GM19467 (cell line): Measurements from ENCODE around the gene KLHDC3.
A peak's percentile ranks its signal among the peaks of the same experiment; 100 is the strongest.

Experiments
- ATAC-seq: cut with Tn5 transposase; IDR thresholded peaks from one replicate; pipeline ENCODE4 v1.9.1; 2021; ENCODE audit warnings: mild to moderate bottlenecking, moderate library complexity; ENCODE audit not compliant: unreplicated experiment

Gene KLHDC3, protein sequence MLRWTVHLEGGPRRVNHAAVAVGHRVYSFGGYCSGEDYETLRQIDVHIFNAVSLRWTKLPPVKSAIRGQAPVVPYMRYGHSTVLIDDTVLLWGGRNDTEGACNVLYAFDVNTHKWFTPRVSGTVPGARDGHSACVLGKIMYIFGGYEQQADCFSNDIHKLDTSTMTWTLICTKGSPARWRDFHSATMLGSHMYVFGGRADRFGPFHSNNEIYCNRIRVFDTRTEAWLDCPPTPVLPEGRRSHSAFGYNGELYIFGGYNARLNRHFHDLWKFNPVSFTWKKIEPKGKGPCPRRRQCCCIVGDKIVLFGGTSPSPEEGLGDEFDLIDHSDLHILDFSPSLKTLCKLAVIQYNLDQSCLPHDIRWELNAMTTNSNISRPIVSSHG

DNA sequence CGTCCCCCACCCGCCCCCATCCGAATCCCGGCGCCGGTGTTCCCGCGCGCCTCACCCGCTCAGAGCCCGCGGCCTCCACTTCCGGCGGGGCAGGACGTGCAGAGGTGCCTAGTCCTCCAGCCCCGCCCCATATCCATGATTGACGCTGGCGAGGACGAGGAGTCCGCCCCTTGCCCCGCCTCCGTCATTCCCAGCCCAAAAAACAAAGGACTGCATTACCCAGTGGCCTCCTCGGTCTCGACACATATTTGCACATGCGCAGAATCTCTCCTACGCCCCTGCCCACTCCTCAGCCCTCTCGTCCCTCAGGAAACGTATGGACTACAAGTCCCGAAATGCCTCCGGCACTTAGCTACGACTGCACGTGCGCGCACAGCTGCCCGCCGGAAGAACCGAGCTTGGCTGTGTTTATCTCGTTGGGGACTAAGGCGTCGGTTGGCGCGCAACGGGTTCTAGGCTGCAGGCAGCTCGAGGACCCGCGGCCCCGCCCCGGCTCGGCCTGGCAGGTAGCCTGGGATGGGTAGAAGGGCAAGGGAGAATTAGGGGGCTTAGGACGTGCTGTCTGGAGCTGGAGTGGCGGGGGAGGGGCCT is at the start of gene KLHDC3, which contains the start of gene MEA1:
KLHDC3 (plus strand) TSS at position 407 of the 591 bp plus-strand sequence. CDS start 2,944 bp downstream, outside the sequence.
MEA1 (minus strand) TSS at position 104 of the 591 bp plus-strand sequence. CDS start 133 bp downstream, outside the sequence.
- ATAC-seq, result peak; percentile 90

DNA sequence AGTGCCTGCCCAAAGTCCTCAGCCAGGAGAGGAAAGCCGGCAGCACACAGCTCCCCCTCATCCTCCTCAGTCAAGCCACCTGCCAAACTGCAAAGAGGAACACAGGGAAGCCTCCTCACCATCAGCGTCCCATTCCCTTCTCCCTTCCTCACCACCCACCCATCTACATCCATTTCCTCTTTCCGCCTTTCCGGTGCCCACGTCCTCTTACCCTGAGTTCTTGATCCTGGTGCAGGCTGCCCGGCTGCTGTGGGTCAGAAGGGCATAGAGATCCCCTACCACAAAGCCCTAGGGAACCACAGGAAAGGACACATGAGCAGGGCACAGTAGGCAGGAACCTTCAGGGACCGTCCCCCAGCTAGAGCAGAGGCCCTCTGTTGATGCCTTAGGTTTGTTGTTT is 47.5 kb upstream of the KLHDC3 start:
- ATAC-seq, result no peak

DNA sequence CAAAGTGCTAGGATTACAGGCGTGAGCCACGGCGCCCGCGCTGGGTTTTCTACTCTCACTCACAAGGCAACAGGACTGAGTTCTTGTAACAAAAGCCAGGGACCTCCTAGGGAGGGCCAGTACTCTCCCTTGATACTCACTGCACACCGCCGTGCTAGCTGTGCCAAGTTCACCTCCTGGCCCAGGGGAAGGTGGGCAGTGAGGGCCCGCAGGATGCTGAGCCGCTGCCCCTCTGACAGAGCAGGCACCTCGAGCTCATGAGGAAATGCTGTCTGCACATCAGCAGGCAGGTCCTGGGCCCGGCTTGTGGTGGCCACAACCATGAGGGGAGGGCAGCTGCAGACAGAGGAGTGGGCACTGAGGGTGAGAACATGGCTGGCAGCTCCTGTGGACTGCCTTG is 46.8 kb upstream of the KLHDC3 start:
- ATAC-seq, result no peak

DNA sequence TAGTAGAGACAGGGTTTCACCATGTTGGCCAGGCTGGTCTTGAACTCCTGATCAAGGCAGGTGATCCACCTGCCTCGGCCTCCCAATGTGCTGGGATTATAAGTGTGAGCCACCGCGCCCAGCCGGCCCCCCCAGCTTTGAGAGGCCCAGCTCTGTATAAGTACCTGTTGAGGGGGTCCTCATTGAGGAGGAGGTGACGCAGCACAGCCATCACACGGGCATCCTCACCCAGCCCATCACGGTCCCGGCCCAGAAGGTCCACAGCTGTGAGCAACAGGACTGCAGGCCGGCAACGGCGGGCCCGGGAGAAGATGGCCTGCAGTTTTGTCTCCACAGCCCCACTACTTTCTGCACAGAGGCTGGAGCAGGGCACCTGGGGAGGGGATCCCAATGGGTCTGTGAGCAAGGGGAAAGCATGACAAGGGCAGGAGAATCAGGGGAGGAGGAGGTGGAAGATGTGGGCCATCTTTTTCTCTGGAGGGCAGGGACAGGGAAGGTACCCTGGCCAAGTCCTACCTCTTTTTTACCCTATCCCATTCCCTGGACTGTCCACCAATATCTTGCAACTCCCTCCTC is 45.8 kb upstream of the KLHDC3 start:
- ATAC-seq, result no peak

DNA sequence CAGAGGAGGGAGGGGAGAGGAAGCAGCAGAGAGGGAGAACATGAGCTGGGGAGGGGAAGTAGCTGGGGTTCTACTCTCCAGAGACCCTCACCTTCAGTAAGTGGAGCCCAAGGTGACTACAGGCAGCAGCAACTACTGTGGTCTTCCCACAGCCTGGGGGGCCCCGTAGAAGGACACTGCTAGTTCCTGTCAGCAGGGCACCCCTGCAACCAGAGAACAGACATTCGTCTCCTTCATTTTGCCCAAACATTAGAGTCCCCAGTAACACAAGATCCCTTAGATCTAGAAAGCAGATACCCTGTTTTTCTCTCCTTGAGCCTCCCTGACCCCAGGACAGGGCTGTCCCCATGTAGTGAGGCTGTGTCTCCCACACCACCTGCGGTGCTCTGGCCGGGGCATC is 45.3 kb upstream of the KLHDC3 start:
- ATAC-seq, result no peak

DNA sequence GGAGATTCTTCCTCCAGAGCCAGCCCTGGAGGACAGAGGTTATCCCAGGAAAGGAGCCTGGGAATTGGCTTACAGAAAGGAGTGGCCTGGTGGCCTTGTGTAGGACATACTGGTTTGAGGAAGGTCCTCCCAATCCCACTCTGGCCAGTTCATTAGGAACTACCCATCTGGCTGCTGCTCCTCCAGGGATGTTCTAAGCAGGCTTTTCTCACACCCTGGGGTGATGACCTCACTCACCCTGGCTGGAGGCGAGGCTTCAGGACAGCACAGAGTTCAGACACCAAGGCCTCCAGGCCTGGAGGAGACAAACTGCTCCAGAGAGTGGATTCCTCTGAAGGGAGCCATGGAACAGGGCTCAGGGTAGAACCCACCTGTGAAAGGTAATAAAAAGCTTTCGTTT is 44.6 kb upstream of the KLHDC3 start:
- ATAC-seq, result no peak

DNA sequence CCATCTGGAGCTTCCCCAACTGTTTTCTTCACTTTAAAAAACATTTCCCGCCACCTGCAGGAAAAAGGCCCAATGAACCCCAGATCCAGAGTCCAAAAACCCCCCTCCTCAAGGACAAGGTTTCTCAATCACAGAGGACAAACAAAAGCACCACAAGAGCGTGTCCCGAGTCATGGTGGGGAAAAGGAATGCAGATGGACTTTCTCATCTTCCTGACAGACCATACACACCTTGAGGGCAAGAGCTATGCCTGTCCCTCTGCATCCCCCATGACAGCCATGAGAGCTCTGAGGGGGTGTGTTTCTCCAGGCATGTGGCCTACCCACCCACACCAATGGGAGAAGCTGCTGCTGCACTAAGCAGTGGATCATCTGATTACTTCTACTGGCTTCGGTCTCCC is 44.1 kb upstream of the KLHDC3 start:
- no peak for ATAC-seq

DNA sequence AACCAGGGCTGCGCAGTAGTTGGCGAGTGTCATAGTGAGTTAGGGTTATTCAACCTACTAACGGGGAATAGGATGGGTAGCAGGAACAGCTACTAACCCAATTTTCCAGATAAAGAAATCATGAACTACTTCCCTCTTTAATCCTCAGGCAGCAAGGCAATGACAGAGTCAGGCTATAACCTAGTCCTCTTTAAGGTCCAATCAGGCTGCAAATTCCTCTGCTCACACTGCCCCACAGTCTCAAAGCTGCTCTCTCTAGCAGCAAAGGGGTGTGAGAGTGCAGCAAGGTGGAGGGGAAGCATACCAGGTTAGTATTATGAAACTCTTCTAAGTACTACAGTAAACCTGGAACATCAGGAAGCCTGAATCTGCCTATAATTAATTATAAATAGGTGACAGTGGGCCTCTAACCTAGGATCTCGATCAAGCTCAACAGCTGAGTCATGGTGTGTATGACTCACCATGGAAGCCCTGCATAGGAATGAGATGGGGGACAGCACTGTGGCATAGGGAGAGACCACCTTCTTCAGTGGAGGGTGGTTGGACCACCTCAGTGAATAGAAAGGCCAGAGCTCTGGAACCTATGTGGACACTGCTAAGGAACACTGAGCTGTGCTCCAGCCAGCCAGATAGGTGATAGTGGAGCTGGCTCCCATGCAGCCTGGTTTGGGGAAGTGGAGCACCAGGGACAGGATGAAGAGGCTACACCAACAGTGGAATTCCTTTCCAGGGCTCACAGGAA is 43.0 kb upstream of the KLHDC3 start:
- no peak for ATAC-seq

DNA sequence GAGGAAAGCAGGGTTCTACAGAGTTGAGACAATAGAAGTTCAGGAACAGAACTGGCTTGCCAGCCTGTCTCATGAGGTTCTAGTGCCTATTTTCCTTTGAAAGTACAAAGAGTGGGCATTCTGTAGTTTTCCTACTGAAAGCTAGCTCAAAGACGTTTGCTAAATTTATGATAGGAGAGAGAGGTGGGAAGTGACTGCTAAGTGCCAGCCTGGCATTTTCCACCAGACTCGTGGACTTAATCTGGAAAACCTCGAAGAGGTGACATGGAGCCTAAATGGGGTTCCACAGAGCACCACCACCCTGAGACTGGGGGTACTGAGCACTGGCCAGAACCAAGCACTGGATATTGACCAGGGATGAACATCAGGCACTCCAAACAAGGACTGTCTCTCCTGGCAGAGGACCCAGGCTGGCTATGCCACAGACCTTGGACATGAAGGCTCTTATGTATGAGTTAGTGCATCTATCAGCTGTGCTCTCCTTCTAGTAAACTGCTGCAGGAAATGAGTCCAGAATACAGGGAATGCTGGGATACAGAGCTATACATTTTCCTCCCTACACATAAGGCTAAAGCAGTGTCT is 42.2 kb upstream of the KLHDC3 start:
- no peak for ATAC-seq

DNA sequence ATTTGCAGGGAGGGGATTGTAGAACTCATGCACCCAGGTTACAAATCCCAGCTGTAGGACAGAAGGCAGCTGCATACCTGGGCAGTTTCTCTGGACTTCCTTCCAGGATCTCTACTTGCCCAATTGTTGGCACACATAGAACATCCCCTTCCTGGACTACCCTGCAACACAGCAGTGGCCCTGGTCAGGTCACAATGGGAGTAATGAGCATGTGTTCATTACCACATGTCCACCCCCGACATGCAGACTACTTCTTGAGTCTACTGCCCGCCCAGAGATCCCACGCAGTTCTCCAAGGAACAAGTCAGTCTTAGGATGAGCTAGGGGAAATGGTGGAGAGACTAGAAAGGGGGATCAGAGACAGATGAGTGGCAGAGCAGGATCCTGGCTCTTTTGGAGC is 40.1 kb upstream of the KLHDC3 start:
- ATAC-seq, result no peak

DNA sequence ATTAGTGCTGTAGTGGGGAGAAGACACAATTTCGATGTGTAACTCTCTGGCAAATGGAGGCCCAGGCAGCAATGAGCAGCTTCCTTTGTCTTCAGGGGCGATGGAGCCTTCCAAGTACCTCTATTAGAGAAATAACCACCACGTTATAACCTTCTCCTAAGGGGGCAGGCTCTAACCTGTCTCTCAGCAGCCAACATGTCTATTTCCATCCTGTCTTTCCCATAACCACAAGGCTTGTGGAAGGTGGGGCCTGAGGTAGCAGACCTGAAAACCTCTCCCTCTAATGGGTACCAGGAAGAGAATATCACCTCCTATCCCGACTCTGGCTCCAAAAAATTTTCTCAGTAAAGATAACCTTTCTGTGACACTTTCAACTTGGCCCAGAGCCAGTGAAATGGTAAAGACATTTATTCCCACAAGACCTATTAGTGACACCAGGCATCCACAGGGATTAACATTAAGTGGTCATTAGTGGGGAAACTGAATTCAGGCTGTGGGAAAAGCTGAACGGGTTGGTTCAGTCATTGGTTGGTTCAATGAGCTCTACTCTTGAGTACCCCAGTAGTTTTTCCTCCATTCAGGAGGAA is 39.0 kb upstream of the KLHDC3 start:
- ATAC-seq, result no peak

DNA sequence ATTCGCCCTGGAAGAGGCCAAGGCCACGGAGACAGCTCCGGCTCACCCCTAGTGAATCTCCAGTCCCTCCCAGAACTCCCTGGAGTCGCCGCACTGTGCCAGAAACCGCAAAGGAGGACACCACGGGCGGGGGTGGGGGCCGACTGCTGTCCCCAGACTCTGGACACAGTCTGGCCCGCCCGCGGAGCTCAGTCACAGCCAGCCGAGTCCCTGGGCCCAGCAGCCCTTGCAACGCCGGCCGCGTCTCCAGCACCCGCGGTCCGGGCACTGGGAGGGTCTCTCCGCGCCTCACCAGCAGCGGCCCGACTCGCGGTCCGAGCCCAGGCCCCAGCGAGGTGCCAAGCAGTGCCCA is 35.6 kb upstream of the KLHDC3 start:
- no peak for ATAC-seq

DNA sequence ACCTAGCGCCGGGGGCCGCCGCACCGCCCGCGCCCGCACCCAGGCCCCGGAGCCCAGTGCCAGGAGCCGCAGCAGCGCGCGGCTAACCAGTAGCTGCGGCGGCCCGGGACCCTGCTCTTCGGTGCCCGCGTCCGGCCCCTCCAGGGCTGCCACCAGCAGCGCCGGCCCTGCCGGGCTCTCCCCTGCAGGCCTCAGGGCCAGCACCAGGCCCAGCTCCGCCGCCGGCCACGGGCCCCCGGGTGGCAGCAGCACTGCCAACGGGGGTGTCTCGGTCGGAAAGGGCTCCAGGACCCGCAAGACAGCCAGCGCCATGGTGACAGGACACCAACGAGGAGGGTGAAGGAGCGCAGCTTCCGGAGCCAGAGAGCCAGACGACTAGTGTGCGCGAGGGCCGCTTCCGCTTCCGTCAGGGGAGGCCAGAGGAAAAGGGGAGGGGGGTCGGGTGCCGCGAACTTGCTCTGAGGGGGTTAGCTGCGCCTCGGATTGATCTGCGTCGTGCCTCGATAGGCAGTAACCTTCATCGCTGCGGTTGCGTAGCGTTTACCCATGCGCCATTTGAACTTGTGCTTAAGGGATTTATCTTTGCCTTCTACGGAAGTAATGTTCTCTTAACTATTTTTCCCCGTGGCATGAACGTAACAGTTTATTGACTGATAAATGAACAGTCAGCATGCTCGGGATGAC is 35.1 kb upstream of the KLHDC3 start, which contains the start of gene PEX6:
PEX6 (minus strand) TSS at position 343 of the 684 bp plus-strand sequence; CDS start at position 312, 31 bp downstream.
- peak; percentile 93 for ATAC-seq

DNA sequence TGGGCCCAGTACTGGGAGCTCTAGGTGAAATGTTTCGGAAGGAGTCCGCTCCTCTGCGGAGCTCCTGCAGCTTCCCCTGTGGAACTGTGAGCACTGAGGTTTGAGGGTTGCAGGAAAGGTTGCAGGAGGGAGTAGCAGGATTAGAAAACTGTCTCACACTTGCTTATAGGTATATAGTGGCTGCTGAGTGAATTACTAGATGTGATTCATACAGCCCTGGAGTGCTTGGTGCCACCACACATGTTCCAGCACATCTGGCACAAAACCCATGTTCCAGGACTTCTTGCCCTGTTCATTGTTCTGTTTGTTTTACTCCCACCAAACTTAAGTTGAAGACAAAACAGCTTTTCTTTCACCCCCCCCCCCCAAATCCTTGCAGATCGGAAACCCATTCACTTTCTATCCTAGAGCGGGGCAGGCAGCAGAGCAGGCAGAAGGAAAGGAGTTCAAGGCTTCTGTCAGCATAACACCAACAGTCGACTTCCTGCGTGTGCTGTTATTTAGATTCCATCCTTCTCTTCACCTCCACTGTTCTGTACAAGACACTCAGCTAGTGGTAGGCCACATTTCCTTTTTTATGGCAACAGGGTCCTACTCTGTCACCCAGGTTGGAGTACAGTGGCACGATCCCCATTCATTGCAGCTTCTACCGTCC is 34.4 kb upstream of the KLHDC3 start:
- no peak for ATAC-seq

DNA sequence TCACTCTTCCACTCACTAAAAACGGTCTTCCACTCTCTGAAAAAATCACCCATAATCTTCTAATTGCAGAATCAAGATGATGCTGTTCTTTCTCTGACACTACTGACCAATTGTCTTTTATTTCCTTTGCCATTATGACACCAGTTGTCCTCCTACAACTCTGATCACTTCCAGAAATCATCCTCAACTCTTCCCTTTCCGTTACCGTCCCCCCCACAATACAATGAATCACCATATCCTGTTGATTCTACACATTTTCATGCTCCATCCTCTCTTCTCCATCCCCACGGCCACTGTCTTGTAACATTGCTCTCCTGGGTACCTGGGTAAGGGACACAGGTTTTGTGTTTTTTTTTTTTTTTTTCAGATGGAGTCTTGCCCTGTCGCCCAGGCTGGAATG is 32.2 kb upstream of the KLHDC3 start:
- ATAC-seq, result no peak

DNA sequence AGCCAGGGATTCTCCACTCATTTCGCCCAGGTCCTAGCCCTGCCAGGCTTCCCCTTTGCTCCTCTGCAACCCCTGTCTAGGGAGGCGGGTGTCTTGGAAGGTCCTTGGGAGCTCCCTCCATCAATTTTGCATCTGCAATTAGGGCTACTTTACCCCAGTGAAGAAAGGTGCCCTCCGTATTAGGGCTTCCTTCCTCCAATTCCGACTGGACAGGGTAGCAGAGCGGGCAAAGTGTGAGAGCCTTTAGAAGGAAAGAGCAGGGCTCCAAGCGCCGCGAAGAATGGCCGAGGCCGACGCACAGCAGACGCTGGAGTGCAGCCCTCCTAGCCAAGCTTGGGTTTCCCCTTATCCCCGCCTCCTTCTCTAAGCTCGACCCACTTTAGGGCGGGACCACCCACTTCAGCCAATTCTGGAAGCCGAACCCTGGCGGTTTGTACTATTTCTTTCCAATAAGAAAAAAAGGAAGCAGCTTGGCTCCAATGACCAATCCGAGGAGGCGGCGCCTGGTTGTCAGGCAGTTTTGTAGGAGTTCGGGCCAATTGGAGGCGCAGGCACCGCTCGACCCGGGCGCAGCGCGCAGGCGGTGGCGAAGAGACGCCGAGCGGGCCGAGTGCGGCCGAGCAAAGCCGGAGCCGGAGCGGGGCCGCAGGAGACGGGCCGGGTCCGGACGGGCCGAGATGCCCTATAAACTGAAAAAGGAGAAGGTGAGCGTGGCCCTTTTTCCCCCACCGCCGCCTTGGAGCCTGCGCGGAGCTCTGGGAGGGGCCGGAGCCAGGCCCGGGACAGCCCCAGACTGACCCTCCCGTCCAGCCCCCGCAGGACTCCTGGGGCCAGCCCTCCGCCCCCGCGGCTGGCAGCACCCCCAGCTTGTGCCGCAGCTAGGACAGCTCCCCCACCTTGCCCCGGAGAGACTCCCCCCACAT is 29.8 kb upstream of the KLHDC3 start, which contains the start of gene PPP2R5D:
PPP2R5D (plus strand) TSS at position 570 of the 923 bp plus-strand sequence; CDS start at position 678, 108 bp downstream.
- peak; percentile 94 for ATAC-seq

DNA sequence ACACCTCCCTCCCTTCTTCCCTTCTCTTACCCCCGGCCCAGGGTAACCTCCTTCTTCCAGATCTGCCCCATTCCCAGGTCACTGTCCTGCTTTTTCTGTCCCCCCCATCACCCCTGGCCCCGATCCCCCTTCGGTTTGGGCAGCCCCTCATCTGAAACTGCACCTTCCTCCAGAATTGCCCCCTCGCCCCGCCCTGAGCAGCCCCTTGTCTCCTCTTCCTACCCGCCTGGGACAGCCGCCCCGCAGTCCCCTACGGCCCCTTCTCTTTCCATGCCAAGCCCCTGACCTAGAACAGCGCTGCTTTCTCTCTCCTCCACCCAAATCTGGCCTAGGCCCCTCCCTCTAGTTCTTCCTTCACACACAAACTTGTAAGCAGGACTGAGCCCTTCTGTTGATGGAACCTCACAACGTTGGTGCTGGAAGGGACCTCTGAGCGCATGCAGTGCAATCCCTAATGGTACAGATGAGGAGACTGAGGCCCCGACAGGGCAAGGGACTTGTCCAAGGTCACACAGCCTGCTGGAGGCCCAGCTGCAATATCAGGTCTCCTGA is 29.0 kb upstream of the KLHDC3 start:
- ATAC-seq, result no peak
